H9 (cell line): ENCODE results near the gene RXRB. TPM values are rescaled to one million over a fixed set of nuclear protein-coding genes. Genes with fewer than 3 reads are reported as not detected.

Source experiments
- DNase-seq: peaks from one replicate; pipeline ENCODE4 v3.0.0-alpha.2; 2017
- H2AFZ ChIP-seq: one replicate; pipeline ENCODE4 v1.6.1; 2013; ENCODE audit warnings: mild to moderate bottlenecking, low read length, control low read depth, moderate library complexity
- H2AK5ac ChIP-seq: 2 replicates; pipeline ENCODE4 v1.6.1; 2013; ENCODE audit warnings: low read length, control low read depth, mixed read lengths; ENCODE audit not compliant: insufficient read length
- H2BK120ac ChIP-seq: one replicate; pipeline ENCODE4 v1.6.1; 2013; ENCODE audit warnings: low read depth, mild to moderate bottlenecking, low read length, control low read depth, inconsistent platforms; ENCODE audit not compliant: poor library complexity, severe bottlenecking
- H2BK12ac ChIP-seq: 2 replicates; pipeline ENCODE4 v1.6.1; 2013; ENCODE audit warnings: low read length, control low read depth, mixed read lengths, low read depth; ENCODE audit not compliant: insufficient read length
- H2BK15ac ChIP-seq: 2 replicates; pipeline ENCODE4 v1.6.1; 2013; ENCODE audit warnings: low read depth, low read length, control low read depth
- H2BK20ac ChIP-seq: one replicate; pipeline ENCODE4 v1.6.1; 2013; ENCODE audit warnings: low read depth, mild to moderate bottlenecking, low read length, control low read depth, inconsistent platforms; ENCODE audit not compliant: poor library complexity, severe bottlenecking
- H2BK5ac ChIP-seq: 2 replicates; pipeline ENCODE4 v1.6.1; 2013; ENCODE audit warnings: low read length, control low read depth, mixed read lengths; ENCODE audit not compliant: insufficient read length
- H3K14ac ChIP-seq: 2 replicates; pipeline ENCODE4 v1.6.1; 2013; ENCODE audit warnings: low read length, control low read depth; ENCODE audit not compliant: insufficient read depth
- H3K18ac ChIP-seq: 2 replicates; pipeline ENCODE4 v1.6.1; 2013; ENCODE audit warnings: low read depth, mild to moderate bottlenecking, mixed read lengths, low read length, control low read depth; ENCODE audit not compliant: insufficient read length
- H3K23ac ChIP-seq: 2 replicates; pipeline ENCODE4 v1.6.1; 2013; ENCODE audit warnings: low read length, control low read depth, mixed read lengths, low read depth; ENCODE audit not compliant: insufficient read length
- H3K23me2 ChIP-seq: 2 replicates; pipeline ENCODE4 v1.6.1; 2013; ENCODE audit warnings: low read depth, mild to moderate bottlenecking, mixed read lengths, low read length, control low read depth; ENCODE audit not compliant: insufficient read length, poor library complexity, severe bottlenecking
- H3K27ac ChIP-seq: 2 replicates; pipeline ENCODE4 v1.5.1; 2013; ENCODE audit warnings: low read length, control low read depth, mixed read lengths, low read depth; ENCODE audit not compliant: insufficient read length
- H3K27me3 ChIP-seq: 2 replicates; pipeline ENCODE4 v1.6.1; 2013; ENCODE audit warnings: low read length, control low read depth, inconsistent platforms; ENCODE audit not compliant: insufficient read depth
- H3K4ac ChIP-seq: 2 replicates; pipeline ENCODE4 v1.6.1; 2013; ENCODE audit warnings: low read depth, mild to moderate bottlenecking, control low read depth, inconsistent platforms, low read length, moderate library complexity
- H3K4me1 ChIP-seq: 2 replicates; pipeline ENCODE4 v1.6.1; 2013; ENCODE audit warnings: low read length, control low read depth, inconsistent platforms; ENCODE audit not compliant: insufficient read depth
- H3K4me2 ChIP-seq: 2 replicates; pipeline ENCODE4 v1.6.1; 2013; ENCODE audit warnings: low read length, control low read depth, mixed read lengths; ENCODE audit not compliant: insufficient read length, insufficient read depth
- H3K56ac ChIP-seq: 2 replicates; pipeline ENCODE4 v1.6.1; 2013; ENCODE audit warnings: low read depth, mild to moderate bottlenecking, mixed read lengths, low read length, control low read depth; ENCODE audit not compliant: insufficient read length
- H3K79me1 ChIP-seq: 2 replicates; pipeline ENCODE4 v1.6.1; 2013; ENCODE audit warnings: low read depth, mild to moderate bottlenecking, moderate library complexity, low read length, control low read depth, inconsistent platforms; ENCODE audit not compliant: insufficient read depth, poor library complexity, severe bottlenecking
- H3K79me2 ChIP-seq: 2 replicates; pipeline ENCODE4 v1.6.1; 2013; ENCODE audit warnings: low read length, control low read depth, inconsistent platforms; ENCODE audit not compliant: insufficient read depth
- H3K9ac ChIP-seq: 2 replicates; pipeline ENCODE4 v1.6.1; 2013; ENCODE audit warnings: low read length, control low read depth, mixed read lengths; ENCODE audit not compliant: insufficient read length; ENCODE audit errors: extremely low read depth
- H3K9me3 ChIP-seq: one replicate; pipeline ENCODE4 v1.6.1; 2013; ENCODE audit warnings: low read depth, low read length, inconsistent platforms; ENCODE audit not compliant: control insufficient read depth
- H3T11ph ChIP-seq: one replicate; pipeline ENCODE4 v1.6.1; 2013; ENCODE audit warnings: mild to moderate bottlenecking, low read length, control low read depth, inconsistent platforms
- H4K20me1 ChIP-seq: one replicate; pipeline ENCODE4 v1.6.1; 2013; ENCODE audit not compliant: control insufficient read depth, insufficient read length, insufficient read depth
- H4K5ac ChIP-seq: 2 replicates; pipeline ENCODE4 v1.6.1; 2013; ENCODE audit warnings: low read depth, mild to moderate bottlenecking, mixed read lengths, low read length, control low read depth; ENCODE audit not compliant: insufficient read length
- H4K8ac ChIP-seq: replicated peaks from 2 replicates; pipeline ENCODE4 v1.6.1; 2013; ENCODE audit warnings: low read length, control low read depth, mixed read lengths, low read depth; ENCODE audit not compliant: insufficient read length
- H4K91ac ChIP-seq: 2 replicates; pipeline ENCODE4 v1.6.1; 2013; ENCODE audit warnings: low read depth, mild to moderate bottlenecking, moderate library complexity, mixed read lengths, low read length, control low read depth; ENCODE audit not compliant: insufficient read length
- H3K27ac Mint-ChIP-seq, 3 experiments: 2 replicates in 2 of 3; 3 replicates in 1 of 3; pipeline ENCODE4 v1.8.0; 2020 to 2021; ENCODE audit warnings: mixed read lengths in 3 of 3, mild to moderate bottlenecking in 1 of 3, moderate library complexity in 1 of 3
- H3K27me3 Mint-ChIP-seq: 2 replicates; pipeline ENCODE4 v1.8.0; 2021; ENCODE audit warnings: low read depth, mild to moderate bottlenecking, moderate library complexity, mixed read lengths
- H3K36me3 Mint-ChIP-seq, 3 experiments: 2 replicates in 2 of 3; 3 replicates in 1 of 3; pipeline ENCODE4 v1.8.0; 2020 to 2021; ENCODE audit warnings: low read depth in 3 of 3, mixed read lengths in 3 of 3; ENCODE audit not compliant: insufficient read depth in 1 of 3
- H3K4me1 Mint-ChIP-seq, 2 experiments: 2 replicates each; pipeline ENCODE4 v1.8.0; 2020; ENCODE audit warnings: mixed read lengths in 2 of 2
- H3K4me3 Mint-ChIP-seq, 2 experiments: 2 replicates in 1 of 2; 3 replicates in 1 of 2; pipeline ENCODE4 v1.8.0; 2020 to 2021; ENCODE audit warnings: mild to moderate bottlenecking in 2 of 2, mixed read lengths in 2 of 2, moderate library complexity in 1 of 2
- H3K9me3 Mint-ChIP-seq, 2 experiments: 2 replicates in 1 of 2; 3 replicates in 1 of 2; pipeline ENCODE4 v1.8.0; 2020; ENCODE audit warnings: mild to moderate bottlenecking in 2 of 2, mixed read lengths in 2 of 2, moderate library complexity in 1 of 2
- CTCF ChIP-seq: fragments of 200-600 bp; sonication (generic); conservative IDR thresholded peaks from 3 replicates; pipeline ENCODE4 v1.8.0; 2021; ENCODE audit warnings: antibody characterized with exemption, mild to moderate bottlenecking
- WGBS: extraction: QIAGEN DNeasy Blood & Tissue Kit; methylation state at CpG from one replicate; pipeline ENCODE4 v1.1.7; 2013; ENCODE audit warnings: missing lambda C conversion rate, low lambda C conversion rate, mixed read lengths; ENCODE audit not compliant: insufficient read length; ENCODE audit errors: extremely low coverage; 5-methylcytosine and 5-hydroxymethylcytosine counted together
- total RNA-seq: library from RNA; stranded (reverse); gene quantifications from 2 replicates; pipeline ENCODE4 v1.2.1, GENCODE V29; 2021

The RXRB gene
- total RNA-seq, 1 experiment from 2014 or later, result 14.8 TPM

- Histone ChIP-seq H3K23me2 (peaks cover 8% of the 10 kb centered on the region), H3K9me3 (no peaks in the 10 kb centered on the region), H3K9ac (no peak overlapping the region), H2BK12ac (no peak overlapping the region), H3T11ph (no peak overlapping the region), H2BK5ac (no peak overlapping the region), H2AFZ (no peak overlapping the region), H2BK15ac (no peak overlapping the region), H3K23ac (no peak overlapping the region), H2BK20ac (no peak overlapping the region), H3K56ac (no peak overlapping the region), H3K4me2 (no peak overlapping the region), H3K14ac (no peak overlapping the region), H3K79me2 (no peaks in the 10 kb centered on the region), H3K4me1 (no peaks in the 10 kb centered on the region; the same call in 1 of the 2 replicates), H4K8ac (no peak overlapping the region), H4K5ac (no peak overlapping the region), H2BK120ac (no peak overlapping the region), H4K20me1 (no peaks in the 10 kb centered on the region), H3K18ac (no peak overlapping the region), H2AK5ac (no peak overlapping the region), H3K79me1 (no peaks in the 10 kb centered on the region), H3K4ac (no peak overlapping the region), H3K27ac (no peak overlapping the region), H4K91ac (no peak overlapping the region), H3K27me3 (peaks cover 3% of the 10 kb centered on the region; the same call in 1 of the 2 replicates)
- no peak for DNase-seq
- no CpG with 5 or more reads among the region's 1 CpG for WGBS
- H3K4me3 Mint-ChIP-seq, result no peak overlapping the region
- TF ChIP-seq CTCF, result no peak
- no peaks in the 10 kb centered on the region; a peak in 1 of 7 replicates for H3K36me3 Mint-ChIP-seq
- peaks cover 73% of the 10 kb centered on the region for H3K27me3 Mint-ChIP-seq
- H3K4me1 Mint-ChIP-seq, result peaks cover 18 to 25% of the 10 kb centered on the region in 2 experiments
- no peak overlapping the region for H3K27ac Mint-ChIP-seq
- H3K9me3 Mint-ChIP-seq, result no peaks in the 10 kb centered on the region; a peak in 1 of 5 replicates
These were observed 12.7 kb downstream of the RXRB start for GRCh38 chr6:33187809-33188208.
